CD4-positive, alpha-beta T cell treated with Interleukin-17A for 4 hours (primary cell): ENCODE data around the gene SPATA45.
"Not testable (repeated sequence)": the region's sequence is repeated elsewhere in the genome, so short reads cannot be mapped to it uniquely, and the experiment has no call there.

Source experiments
- DNase-seq: peaks from one replicate; pipeline ENCODE4 v3.0.0-alpha.2; 2020; ENCODE audit warnings: mixed read lengths

The SPATA45 gene

DNA sequence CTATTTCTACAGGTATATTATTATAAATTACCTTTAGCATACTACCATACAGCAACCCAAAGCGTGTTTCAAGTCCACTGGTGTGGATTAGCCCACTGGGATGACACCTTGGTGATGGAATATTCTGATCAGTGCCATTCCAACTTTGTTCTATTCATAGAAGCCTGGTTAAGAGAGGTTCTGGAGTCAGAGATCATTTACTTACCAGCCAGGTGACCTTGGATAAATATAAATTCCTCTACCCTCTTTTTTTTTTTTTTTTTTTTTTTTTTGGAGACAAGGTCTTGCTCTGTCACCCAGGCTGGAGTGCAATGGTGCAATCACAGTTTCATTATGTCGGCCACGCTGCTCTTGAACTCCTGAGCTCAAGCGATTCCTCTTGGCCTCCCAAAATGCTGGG, at the start of gene SPATA45:
TSS of gene SPATA45 (minus strand) at position 101 of the 400 bp plus-strand sequence. CDS start 11,500 bp downstream, outside the sequence.
- DNase-seq: no peak

- DNase-seq: no peak
Measured at GRCh38 chr1:212892108-212892507, 44.7 kb upstream of the SPATA45 start.

- DNase-seq: no peak
Measured at GRCh38 chr1:212884592-212884991, 37.1 kb upstream of the SPATA45 start.

DNA sequence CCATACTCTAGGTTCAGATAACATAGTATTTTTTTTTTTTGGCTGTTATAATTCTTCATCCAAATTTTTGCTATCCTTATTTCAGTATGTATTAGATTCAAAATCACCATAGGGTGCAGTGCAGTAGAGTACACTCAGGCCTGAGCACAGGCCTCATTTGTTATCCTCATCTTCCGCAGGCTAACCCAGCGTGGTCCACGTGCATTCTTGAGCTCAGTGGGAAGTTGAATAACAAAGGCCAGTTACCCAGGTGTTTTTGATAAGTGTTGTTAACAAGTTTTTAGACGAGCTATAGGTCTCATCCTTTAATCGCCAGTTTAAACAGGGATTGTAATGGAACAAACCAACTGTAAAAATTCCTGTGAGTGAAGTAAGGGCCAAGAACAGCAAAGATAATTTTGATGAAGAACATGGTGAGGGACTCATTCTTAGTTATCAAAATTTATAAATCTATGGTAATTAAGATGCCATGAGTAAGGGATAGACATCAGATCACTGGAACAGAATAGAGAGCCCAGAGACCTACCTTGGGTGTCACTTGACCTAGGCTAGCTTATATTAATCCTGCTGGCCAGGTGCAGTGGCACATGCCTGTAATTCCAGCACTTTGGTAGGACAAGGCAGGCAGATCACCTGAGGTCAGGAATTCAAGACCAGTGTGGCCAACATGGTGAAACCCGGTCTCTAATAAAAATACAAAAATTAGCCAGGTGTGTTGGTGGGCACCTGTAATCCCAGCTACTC, 32.7 kb upstream of the SPATA45 start:
- DNase-seq: no peak

DNA sequence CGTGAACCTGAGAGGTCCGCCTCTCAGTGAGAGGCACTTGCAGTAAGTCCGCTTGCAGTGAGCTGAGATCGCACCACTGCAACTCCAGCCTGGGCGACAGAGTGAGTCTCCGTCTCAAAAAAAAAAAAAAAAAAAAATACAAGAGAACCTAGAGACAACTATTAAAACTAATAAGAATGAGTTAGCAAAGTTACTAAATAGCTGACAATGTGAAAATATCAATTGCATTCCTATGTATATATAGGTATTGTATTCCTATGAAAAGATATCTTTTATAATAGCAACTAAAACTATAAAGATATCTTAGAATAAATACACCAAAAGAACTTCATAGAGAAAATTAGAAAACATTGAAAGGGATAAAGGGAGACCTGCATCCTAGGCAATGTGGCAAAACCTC, 31.0 kb upstream of the SPATA45 start:
- DNase-seq: no peak

GRCh38 chr1:212873518-212873917, 26.1 kb upstream of the SPATA45 start:
- no peak for DNase-seq

- no peak for DNase-seq
Measured at GRCh38 chr1:212871976-212872375, 24.5 kb upstream of the SPATA45 start.

DNA sequence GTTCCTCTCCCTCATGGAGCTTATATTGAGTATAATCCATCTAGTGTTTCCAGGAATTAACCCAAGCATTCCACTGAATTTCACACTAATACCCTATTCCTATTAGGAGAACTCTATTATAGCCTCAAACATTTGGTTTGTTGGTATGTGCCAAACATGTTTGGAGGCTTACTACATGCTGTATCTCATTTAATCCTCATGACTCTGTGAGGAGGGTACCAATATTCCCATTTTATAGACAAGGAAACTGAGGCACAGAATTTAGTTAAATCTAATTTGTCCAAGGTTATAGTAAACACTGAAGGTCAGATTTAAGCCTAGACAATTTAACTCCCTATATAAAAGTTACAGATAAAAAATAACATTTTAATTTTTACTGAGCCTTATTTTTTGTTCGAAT, 19.7 kb upstream of the SPATA45 start:
- DNase-seq: no peak

DNA sequence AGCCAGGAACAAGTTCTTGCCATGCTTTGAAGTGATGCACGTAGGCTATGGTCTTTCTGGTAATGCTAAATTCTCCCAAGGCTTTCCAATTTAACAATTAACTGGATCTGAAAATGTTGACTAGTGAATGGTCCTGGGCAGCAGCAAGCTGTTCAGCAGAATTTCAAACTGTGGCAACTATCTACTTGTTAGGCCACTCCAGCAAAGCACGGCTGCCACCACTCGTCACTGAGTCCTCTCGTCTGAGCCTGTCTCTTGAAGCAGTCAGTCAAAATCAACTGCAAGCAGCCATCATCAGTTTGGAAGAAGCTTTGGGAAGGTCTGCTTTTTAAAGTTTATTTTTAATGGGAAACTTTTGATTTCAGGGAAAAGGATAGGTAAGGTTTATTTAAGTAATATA, 16.8 kb upstream of the SPATA45 start:
- no peak for DNase-seq

DNA sequence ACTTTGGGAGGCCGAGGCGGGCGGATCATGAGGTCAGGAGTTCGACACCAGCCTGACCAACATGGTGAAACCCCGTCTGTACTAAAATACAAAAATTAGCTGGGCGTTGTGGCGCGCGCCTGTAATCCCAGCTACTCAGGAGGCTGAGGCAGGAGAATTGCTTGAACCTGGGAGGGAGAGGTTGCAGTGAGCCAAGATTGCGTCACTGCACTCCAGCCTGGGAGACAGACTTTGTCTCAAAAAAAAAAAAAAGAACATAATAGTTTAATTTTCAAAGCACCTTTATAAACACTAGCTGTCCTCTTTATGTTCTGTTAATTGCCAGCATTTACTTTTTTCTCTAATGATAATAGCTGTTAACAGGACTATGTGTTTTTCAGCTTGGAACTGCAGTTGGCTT, 15.9 kb upstream of the SPATA45 start:
- DNase-seq: not testable (repeated sequence)

- no peak for DNase-seq
Measured at GRCh38 chr1:212862111-212862690, 14.8 kb upstream of the SPATA45 start.

- DNase-seq: no peak
Measured at GRCh38 chr1:212860713-212861581, 13.5 kb upstream of the SPATA45 start.

- peak; percentile 26 for DNase-seq
Measured at GRCh38 chr1:212858461-212859265, 11.2 kb upstream of the SPATA45 start.

- DNase-seq: peak; percentile 94
Measured at GRCh38 chr1:212857992-212858460, 10.6 kb upstream of the SPATA45 start, which contains the start of gene FLVCR1. FLVCR1 (plus strand) TSS chr1:212858275; CDS start chr1:212858453, 178 bp downstream.

DNA sequence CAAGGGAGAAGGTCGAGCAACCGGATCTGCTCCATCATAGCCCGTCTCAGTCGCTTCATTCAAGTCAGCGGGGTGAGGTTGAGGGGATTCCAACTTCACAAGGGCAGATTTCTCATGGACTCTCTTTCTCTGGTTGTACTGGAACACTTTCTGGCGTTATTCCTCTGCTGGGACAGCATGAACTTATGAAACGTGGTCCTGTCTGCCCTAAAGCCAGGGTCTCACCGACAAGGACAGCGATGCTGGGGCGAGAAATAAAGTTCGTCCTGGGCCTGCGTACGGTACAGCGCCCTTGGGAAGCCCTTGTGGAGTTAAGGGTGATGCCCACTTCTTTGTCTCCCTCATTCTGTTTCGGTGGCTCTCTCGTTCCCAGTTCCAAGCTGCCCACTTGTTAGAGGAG, 9.3 kb upstream of the SPATA45 start:
- no peak for DNase-seq

DNA sequence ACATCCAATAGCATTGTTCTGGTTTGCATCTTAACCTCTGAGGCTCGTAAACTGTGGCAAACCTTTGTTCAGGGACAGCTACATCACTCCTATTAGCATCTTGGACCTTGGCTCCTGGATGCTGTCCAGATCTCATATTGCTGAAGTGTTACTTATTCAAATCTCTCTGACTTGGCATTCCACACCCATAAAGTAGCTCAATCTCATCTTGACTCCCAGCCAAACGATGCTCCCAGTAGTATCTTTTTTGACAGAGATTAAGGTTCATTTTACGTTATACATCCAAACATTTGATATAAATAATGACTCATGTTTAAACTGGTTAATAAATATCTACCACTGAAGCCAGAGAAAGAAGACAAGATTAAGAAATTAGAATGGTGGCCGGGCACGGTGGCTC, 6.2 kb upstream of the SPATA45 start:
- no peak for DNase-seq

DNA sequence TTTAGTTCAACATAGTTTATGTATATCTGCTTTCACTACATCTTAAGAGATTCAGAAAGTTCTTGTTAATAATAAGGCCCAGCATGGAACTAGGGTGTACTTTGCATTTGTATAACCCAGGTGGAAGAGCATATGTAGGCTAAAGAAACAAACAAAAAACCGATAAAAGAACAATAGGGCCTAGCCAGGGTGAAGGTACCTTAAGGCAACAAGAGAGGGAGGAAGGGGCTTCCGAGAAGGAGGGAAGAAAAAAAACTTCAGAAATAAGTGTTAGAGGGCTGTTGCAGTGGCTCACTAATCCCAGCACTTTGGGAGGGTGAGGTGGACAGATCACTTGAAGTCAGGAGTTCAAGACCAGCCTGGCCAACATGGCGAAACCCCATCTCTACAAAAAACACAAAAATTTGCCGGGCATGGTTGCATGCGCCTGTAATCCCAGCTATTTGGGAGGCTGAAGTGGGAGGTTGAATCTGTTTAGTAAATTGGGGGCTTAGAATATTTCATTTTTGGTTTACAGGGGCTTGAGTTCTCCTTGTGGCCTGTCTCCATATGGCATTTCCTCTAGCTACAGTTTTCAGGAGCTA, 4.7 kb upstream of the SPATA45 start:
- no peak for DNase-seq

DNA sequence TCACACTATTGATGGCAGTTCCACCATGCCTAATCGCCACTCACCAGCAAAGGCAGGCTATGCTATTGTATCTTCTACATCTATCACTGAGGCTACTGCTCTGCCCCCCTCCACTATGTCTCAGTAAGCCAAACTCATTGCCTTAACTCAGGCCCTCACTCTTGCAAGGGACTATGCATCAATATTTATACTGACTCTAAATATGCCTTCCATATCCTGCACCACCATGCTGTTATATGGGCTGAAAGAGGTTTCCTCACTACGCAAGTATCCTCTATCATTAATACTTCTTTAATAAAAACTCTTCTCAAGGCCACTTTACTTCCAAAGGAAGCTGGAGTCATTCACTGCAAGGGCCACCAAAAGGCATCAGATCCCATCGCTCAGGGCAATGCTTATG, 2.9 kb downstream of the SPATA45 start:
- not testable (repeated sequence) for DNase-seq

GRCh38 chr1:212838145-212838544, 9.3 kb downstream of the SPATA45 start:
- DNase-seq: no peak

DNA sequence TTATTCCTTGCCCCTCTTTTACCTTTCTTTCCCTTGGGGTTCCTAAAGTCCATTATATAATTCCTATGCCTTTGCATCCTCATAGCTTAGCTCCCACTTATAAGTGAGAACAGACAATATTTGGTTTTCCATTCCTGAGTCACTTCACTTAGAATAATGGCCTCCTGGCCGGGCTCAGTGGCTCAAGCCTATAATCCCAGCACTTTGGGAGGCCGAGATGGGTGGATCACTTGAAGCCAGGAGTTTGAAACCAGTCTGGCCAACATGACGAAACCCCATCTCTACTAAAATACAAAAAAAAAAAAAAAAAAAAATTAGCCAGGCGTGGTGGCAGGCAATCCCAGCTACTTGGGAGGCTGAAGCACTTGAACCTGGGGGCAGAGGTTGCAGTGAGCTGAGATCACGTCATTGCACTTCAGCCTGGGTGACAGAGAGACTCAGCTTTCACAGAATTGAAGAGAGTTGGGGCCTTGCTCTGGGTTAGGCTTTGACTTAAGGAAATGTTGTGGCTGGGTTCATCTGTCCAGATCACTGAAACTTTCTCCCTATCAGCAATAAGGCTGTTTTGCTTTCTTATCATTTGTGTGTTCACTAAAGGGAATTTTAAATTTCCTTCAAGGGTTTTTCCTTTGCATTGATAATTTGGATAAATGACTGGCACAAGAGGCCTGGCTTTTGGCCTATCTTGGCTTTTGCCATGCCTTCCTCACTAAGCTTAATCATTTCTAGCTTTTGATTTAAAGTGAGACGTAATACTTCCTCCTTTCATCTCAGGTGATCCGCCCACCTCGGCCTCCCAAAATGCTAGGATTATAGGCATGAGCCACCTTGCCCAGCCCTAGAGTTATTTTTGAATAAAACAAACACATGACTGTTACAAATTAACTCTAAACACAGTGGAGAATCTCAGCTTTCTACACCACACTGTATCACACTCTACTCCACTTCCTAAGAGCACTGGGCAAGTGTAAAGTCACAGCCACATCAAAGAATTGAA, 13.9 kb downstream of the SPATA45 start:
- not testable (repeated sequence) for DNase-seq

- DNase-seq: no peak
Measured at GRCh38 chr1:212828395-212828794, 19.1 kb downstream of the SPATA45 start.
